Mucosa of descending colon (tissue), 3 donors: ENCODE measurements around the gene TMEM108. TPM values are rescaled to one million over a fixed set of nuclear protein-coding genes. Genes with fewer than 3 reads are reported as not detected.

Source experiments
- ATAC-seq: fragments of 200-7000 bp; cut with Tn5 transposase; one replicate; pipeline ENCODE4 v1.9.1; 2020; ENCODE audit warnings: mild to moderate bottlenecking, moderate library complexity
- DNase-seq, 3 donors: peaks; one replicate each; pipeline ENCODE4 v3.0.0-alpha.2; 2020
- H3K36me3 ChIP-seq: fragments of 200-600 bp; one replicate; pipeline ENCODE4 v1.8.0; 2021; ENCODE audit warnings: low read depth, mild to moderate bottlenecking
- H3K4me1 ChIP-seq: fragments of 200-600 bp; one replicate; pipeline ENCODE4 v1.8.0; 2021; ENCODE audit warnings: low read depth, mild to moderate bottlenecking
- H3K4me3 ChIP-seq: fragments of 200-600 bp; one replicate; pipeline ENCODE4 v1.8.0; 2021; ENCODE audit warnings: mild to moderate bottlenecking
- H3K9me3 ChIP-seq: fragments of 200-600 bp; one replicate; pipeline ENCODE4 v1.8.0; 2021; ENCODE audit warnings: mild to moderate bottlenecking
- intact Hi-C, 2 donors: fragments of 100-400 bp; cut with DNase I in 1 of 2; cut with micrococcal nuclease in 1 of 2; formaldehyde crosslinking; loops; one replicate each; pipeline versions ENCODE4 v1.11.0 to v1.11.1; 2022; cut with DNase I, micrococcal nuclease
- total RNA-seq, 3 donors: library from RNA; stranded (reverse); fragmentation: NEBNext Ultra II Directional in 2 of 3; extraction: Animal tissue kit (Norgen Biotek cat#: 25700) in 2 of 3; gene quantifications; one replicate each; pipeline versions ENCODE4 v1.2.1 to v1.2.4, GENCODE V29; 2021 to 2023
- TF ChIP-seq, protein P1 (sequence below): fragments of 200-600 bp; IDR thresholded peaks from one replicate; pipeline ENCODE4 v1.8.0; 2022; ENCODE audit warnings: antibody characterized with exemption, mild to moderate bottlenecking
- donor health status: DM: no; HTN: no; CAD: no; lungs with moderate emphysema.
- donor health status: DM: no; HTN: no; CAD: no.
- donor health status: DM: no; HTN: yes; CAD: no.

The TMEM108 gene
- total RNA-seq, 3 donors from 2014 or later: 0.72 to 3.4 (median 1.1) TPM

DNA sequence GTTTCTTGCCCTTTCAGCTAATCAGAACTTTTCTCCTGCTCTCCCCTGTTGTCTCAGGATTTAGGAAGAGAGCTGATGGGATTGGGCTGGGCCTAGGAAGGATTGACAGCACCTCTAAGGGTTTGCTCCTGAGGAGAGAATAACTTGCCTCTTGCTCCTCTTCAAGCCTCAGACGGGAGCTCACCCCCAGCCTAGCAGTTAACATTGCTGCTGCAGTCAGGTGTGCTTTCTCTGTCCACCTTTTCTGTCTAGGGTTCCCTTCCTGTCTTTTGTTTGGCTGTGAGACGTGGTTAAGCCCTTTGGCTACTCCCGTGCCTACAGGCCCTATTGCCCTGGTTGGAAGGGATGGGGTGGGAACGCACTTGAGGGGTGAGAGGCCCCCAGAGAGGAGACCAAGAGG, 20.1 kb downstream of the TMEM108 start:
- ATAC-seq (no peak), DNase-seq (no peak)
- Histone ChIP-seq H3K4me1 (no peaks in the 10 kb centered on the region), H3K9me3 (no peaks in the 10 kb centered on the region), H3K36me3 (no peaks in the 10 kb centered on the region), H3K4me3 (no peak overlapping the region)
- TF ChIP-seq, protein P1, sequence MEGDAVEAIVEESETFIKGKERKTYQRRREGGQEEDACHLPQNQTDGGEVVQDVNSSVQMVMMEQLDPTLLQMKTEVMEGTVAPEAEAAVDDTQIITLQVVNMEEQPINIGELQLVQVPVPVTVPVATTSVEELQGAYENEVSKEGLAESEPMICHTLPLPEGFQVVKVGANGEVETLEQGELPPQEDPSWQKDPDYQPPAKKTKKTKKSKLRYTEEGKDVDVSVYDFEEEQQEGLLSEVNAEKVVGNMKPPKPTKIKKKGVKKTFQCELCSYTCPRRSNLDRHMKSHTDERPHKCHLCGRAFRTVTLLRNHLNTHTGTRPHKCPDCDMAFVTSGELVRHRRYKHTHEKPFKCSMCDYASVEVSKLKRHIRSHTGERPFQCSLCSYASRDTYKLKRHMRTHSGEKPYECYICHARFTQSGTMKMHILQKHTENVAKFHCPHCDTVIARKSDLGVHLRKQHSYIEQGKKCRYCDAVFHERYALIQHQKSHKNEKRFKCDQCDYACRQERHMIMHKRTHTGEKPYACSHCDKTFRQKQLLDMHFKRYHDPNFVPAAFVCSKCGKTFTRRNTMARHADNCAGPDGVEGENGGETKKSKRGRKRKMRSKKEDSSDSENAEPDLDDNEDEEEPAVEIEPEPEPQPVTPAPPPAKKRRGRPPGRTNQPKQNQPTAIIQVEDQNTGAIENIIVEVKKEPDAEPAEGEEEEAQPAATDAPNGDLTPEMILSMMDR: no peak
- intact Hi-C loops: no loop called here

DNA sequence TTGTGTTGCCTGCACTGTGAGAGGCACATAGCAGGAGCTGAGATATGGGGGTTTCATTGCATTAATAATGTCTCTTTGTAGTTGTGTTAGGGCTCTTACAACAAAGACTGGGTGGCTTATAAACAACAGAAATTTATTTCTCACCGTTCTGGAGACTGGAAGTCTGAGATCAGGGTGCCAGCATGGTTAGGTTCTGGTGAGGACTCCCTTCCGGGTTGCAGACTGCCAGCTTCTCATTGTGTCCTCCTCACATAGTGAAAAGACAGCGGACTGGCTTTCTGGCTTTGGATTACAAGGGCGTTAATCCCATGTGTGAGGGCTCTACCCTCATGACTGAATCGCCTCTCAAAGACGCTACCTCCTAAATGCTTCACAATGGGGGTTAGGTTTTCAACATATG, 20.6 kb downstream of the TMEM108 start:
- H3K4me1 ChIP-seq: no peaks in the 10 kb centered on the region
- no peak overlapping the region for H3K4me3 ChIP-seq
- DNase-seq (no peak), ATAC-seq (no peak)
- intact Hi-C loops: no loop called here
- H3K9me3 ChIP-seq: no peaks in the 10 kb centered on the region
- TF ChIP-seq, protein P1: no peak
- no peaks in the 10 kb centered on the region for H3K36me3 ChIP-seq

DNA sequence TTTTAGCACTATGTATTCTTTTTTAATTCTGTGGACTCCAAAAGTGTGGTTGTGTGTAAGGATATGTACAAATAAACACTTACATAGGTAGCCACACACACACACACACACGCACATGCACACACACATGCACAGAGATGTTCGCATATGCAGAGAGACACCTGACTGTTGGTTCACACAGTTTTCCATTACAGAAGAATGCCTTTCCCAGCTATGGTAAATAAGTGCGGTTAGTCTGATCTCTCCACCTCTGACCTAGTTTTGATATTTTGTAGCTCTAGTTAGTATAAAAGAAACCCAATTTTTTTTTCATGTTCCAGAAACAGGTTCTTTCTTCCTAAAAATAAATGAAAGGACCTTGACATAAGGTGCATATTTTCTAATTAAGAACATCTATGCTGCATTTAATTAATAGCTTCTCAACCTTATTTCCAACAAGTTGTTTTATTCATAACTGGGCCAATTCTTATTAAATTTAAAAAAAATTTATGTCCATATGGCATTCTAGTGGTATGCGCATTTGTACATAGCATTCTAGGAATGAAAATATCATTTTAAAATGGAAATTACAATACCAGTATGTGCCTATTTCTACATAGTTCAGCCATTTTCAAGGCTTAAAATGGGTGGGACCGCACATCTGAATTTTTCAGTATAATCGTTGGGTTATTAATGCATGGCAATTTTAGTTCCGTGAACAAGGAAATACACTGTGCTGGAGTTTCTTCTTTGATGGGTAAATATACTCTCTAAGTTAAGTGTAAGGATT, 27.2 kb downstream of the TMEM108 start:
- intact Hi-C loops: no loop called here
- TF ChIP-seq, protein P1: no peak
- H3K4me1 ChIP-seq: no peaks in the 10 kb centered on the region
- H3K4me3 ChIP-seq: no peak overlapping the region
- no peaks in the 10 kb centered on the region for H3K9me3 ChIP-seq
- no peaks in the 10 kb centered on the region for H3K36me3 ChIP-seq
- DNase-seq (no peak), ATAC-seq (no peak)

DNA sequence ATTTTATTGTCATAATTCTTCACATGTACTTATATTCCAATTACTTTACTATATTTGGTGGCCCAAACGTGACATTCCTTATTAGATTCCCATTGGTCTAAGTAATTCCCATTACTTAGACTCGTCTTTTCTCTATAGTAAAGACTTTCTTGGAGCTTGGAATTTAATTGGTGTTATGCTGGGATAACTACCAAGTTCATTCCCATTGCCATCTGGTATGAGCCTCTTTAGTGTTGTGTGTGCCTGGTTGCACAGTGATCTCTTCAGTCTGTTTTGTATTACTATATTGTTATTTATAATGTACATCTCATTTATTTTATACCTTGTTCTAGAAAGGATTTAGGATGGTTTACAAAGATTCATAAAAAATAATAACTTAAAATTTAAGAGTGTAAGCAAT, 27.8 kb downstream of the TMEM108 start:
- no peak for DNase-seq
- TF ChIP-seq, protein P1: no peak
- Histone ChIP-seq H3K36me3 (no peaks in the 10 kb centered on the region), H3K4me3 (no peak overlapping the region), H3K9me3 (no peaks in the 10 kb centered on the region), H3K4me1 (no peaks in the 10 kb centered on the region)
- no peak for ATAC-seq
- intact Hi-C loops: no loop called here

DNA sequence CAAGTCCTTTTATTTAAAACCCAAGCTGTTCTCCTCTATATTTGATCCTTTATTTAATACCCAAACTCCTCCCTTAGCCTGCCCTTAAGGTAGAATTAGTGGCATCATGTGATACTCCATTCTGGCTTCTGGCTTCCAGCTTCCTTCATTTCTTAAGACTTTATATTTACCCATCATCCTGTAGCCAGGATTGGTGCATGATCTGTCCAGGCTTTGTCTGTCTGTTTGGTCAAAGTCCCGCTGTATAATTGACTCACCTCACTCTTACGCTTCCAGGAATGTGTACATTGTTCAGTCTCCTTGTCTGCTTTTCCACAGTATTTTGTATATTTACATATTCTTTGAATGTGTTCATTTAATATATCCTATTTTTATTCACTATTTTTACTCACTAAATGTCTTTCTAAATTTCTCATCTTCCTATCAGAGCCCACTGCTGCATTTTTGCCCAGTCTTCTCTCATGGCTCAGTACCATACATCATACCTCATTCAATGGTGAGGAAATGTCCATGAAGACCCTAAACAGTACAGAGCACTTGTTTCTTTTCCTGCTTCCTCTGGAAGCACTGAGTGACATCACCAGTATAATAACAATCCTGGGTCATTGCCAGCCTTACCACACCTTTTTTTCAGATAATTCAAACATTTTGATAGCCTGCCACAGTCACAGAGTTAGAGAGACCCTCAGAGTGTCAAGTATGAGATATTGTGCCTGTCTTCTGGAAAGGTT, 31.5 kb downstream of the TMEM108 start:
- H3K36me3 ChIP-seq: no peaks in the 10 kb centered on the region
- no peaks in the 10 kb centered on the region for H3K9me3 ChIP-seq
- TF ChIP-seq, protein P1: no peak
- intact Hi-C loops: no loop called here
- H3K4me1 ChIP-seq: no peaks in the 10 kb centered on the region
- no peak overlapping the region for H3K4me3 ChIP-seq
- ATAC-seq (peak; percentile 31), DNase-seq (no peak)
